Astrocyte (in vitro differentiated cells and primary cell): Measurements from ENCODE around the gene VIPR2. TPM values are rescaled to one million over a fixed set of nuclear protein-coding genes. Genes with fewer than 3 reads are reported as not detected.

Experiments
- DNase-seq: peaks from one replicate; pipeline ENCODE4 v3.0.0-alpha.2; 2010; ENCODE audit warnings: low read depth
- FAIRE-seq: peaks from 2 replicates; lab custom pipeline; 2011; peaks lifted over from hg19 to GRCh38; lab: Jason Lieb, UNC
- H2AFZ ChIP-seq: 2 replicates; pipeline ENCODE4 v1.6.0; 2012; ENCODE audit warnings: low read depth, low read length, inconsistent platforms
- H3K27ac ChIP-seq: 2 replicates; pipeline ENCODE4 v1.5.1; 2011; ENCODE audit warnings: low read depth, low read length, inconsistent platforms
- H3K27me3 ChIP-seq: 2 replicates; pipeline ENCODE4 v1.6.0; 2011; ENCODE audit warnings: low read length, inconsistent platforms; ENCODE audit not compliant: insufficient read depth
- H3K36me3 ChIP-seq: 2 replicates; pipeline ENCODE4 v1.5.1; 2011; ENCODE audit warnings: low read length, inconsistent platforms; ENCODE audit not compliant: insufficient read depth
- H3K4me1 ChIP-seq: 2 replicates; pipeline ENCODE4 v1.5.1; 2011; ENCODE audit warnings: low read length, inconsistent platforms; ENCODE audit not compliant: insufficient read depth
- H3K4me2 ChIP-seq: 2 replicates; pipeline ENCODE4 v1.6.0; 2012; ENCODE audit warnings: low read length, inconsistent platforms
- H3K4me3 ChIP-seq: 2 replicates; pipeline ENCODE4 v1.5.1; 2011; ENCODE audit warnings: low read depth, mild to moderate bottlenecking, low read length, inconsistent platforms; ENCODE audit not compliant: insufficient read depth
- H3K79me2 ChIP-seq: 2 replicates; pipeline ENCODE4 v1.6.0; 2012; ENCODE audit warnings: mild to moderate bottlenecking, low read length, inconsistent platforms; ENCODE audit not compliant: insufficient read depth
- H3K9ac ChIP-seq: 2 replicates; pipeline ENCODE4 v1.6.0; 2012; ENCODE audit warnings: mild to moderate bottlenecking, low read length, inconsistent platforms
- H3K9me3 ChIP-seq: 2 replicates; pipeline ENCODE4 v1.5.1; 2012; ENCODE audit warnings: low read depth, mild to moderate bottlenecking, low read length, inconsistent platforms; ENCODE audit not compliant: insufficient read depth
- H4K20me1 ChIP-seq: 2 replicates; pipeline ENCODE4 v1.6.0; 2012; ENCODE audit warnings: low read length, inconsistent platforms; ENCODE audit not compliant: insufficient read depth
- H3K27ac Mint-ChIP-seq: one replicate; pipeline ENCODE4 v1.8.0; 2021; ENCODE audit warnings: mild to moderate bottlenecking, mixed read lengths; ENCODE audit not compliant: unreplicated experiment
- H3K27me3 Mint-ChIP-seq: one replicate; pipeline ENCODE4 v1.8.0; 2021; ENCODE audit warnings: low read depth, mixed read lengths; ENCODE audit not compliant: unreplicated experiment
- H3K36me3 Mint-ChIP-seq: one replicate; pipeline ENCODE4 v1.8.0; 2021; ENCODE audit warnings: low read depth, mixed read lengths; ENCODE audit not compliant: unreplicated experiment
- H3K4me1 Mint-ChIP-seq: one replicate; pipeline ENCODE4 v1.8.0; 2021; ENCODE audit warnings: low read depth, mixed read lengths; ENCODE audit not compliant: unreplicated experiment
- H3K4me3 Mint-ChIP-seq: one replicate; pipeline ENCODE4 v1.8.0; 2021; ENCODE audit warnings: mild to moderate bottlenecking, moderate library complexity, mixed read lengths; ENCODE audit not compliant: unreplicated experiment
- H3K9me3 Mint-ChIP-seq: one replicate; pipeline ENCODE4 v1.8.0; 2021; ENCODE audit warnings: mild to moderate bottlenecking, mixed read lengths; ENCODE audit not compliant: unreplicated experiment
- EZH2 ChIP-seq: IDR thresholded peaks from 2 replicates; pipeline ENCODE4 v1.6.1; 2012; ENCODE audit warnings: mild to moderate bottlenecking, low read length, inconsistent platforms; ENCODE audit not compliant: insufficient read depth
- total RNA-seq: library from RNA; stranded (reverse); gene quantifications from 2 replicates; pipeline ENCODE4 v1.2.1, GENCODE V29; 2021
- TF ChIP-seq, protein P1 (sequence below): IDR thresholded peaks from 2 replicates; pipeline ENCODE4 v1.5.1; 2011; ENCODE audit warnings: low read depth, mild to moderate bottlenecking, inconsistent platforms, low read length, moderate library complexity; ENCODE audit not compliant: insufficient read depth

Gene VIPR2
- total RNA-seq, 1 donor from 2014 or later = 0.68 TPM

- Histone ChIP-seq H4K20me1 (no peaks in the 10 kb centered on the region), H3K9ac (no peak overlapping the region), H3K4me2 (no peak overlapping the region), H3K27me3 (no peaks in the 10 kb centered on the region), H3K9me3 (no peaks in the 10 kb centered on the region), H3K27ac (no peak overlapping the region), H3K4me1 (no peaks in the 10 kb centered on the region), H3K79me2 (no peaks in the 10 kb centered on the region), H3K36me3 (no peaks in the 10 kb centered on the region), H3K4me3 (no peak overlapping the region), H2AFZ (no peak overlapping the region)
- no peaks in the 10 kb centered on the region for H3K9me3 Mint-ChIP-seq
- H3K27ac Mint-ChIP-seq = no peak overlapping the region
- DNase-seq (no peak), FAIRE-seq (no peak)
- no peak overlapping the region for H3K4me3 Mint-ChIP-seq
- H3K27me3 Mint-ChIP-seq = peaks cover 7% of the 10 kb centered on the region
- TF ChIP-seq, protein P1, sequence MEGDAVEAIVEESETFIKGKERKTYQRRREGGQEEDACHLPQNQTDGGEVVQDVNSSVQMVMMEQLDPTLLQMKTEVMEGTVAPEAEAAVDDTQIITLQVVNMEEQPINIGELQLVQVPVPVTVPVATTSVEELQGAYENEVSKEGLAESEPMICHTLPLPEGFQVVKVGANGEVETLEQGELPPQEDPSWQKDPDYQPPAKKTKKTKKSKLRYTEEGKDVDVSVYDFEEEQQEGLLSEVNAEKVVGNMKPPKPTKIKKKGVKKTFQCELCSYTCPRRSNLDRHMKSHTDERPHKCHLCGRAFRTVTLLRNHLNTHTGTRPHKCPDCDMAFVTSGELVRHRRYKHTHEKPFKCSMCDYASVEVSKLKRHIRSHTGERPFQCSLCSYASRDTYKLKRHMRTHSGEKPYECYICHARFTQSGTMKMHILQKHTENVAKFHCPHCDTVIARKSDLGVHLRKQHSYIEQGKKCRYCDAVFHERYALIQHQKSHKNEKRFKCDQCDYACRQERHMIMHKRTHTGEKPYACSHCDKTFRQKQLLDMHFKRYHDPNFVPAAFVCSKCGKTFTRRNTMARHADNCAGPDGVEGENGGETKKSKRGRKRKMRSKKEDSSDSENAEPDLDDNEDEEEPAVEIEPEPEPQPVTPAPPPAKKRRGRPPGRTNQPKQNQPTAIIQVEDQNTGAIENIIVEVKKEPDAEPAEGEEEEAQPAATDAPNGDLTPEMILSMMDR = no peak
- no peak for TF ChIP-seq EZH2
- no peaks in the 10 kb centered on the region for H3K36me3 Mint-ChIP-seq
- peaks cover 8% of the 10 kb centered on the region for H3K4me1 Mint-ChIP-seq
Measured at GRCh38 chr7:159022238-159022993, 122.3 kb downstream of the VIPR2 start.

DNA sequence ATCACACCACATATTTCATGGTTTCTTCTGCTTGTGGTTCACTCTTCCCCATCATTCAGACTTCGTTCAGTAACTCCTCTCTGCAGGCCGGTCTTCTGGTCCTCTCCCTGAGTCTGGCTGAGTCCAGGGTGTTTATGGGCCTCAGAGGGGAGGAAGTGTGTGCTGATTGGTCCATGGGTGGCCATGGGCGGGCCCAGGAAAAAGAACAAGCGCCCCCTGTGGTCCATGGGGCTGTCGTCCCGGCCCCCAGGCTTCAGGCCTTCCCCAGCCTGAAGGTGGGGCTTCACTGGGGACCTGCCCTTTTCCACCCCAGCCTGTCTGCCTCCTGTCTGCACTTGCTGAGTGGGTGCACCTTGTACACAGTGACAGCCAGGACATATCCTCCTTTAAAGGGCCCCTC, 123.7 kb downstream of the VIPR2 start:
- H3K27me3 ChIP-seq = no peaks in the 10 kb centered on the region
- TF ChIP-seq, protein P1 = no peak
- no peak for TF ChIP-seq EZH2
- Mint-ChIP-seq H3K27me3 (peaks cover 19% of the 10 kb centered on the region), H3K27ac (no peak overlapping the region), H3K4me3 (no peak overlapping the region), H3K4me1 (no peaks in the 10 kb centered on the region), H3K9me3 (no peaks in the 10 kb centered on the region), H3K36me3 (no peaks in the 10 kb centered on the region)
- H3K9ac ChIP-seq = no peak overlapping the region
- no peak overlapping the region for H3K4me2 ChIP-seq
- H2AFZ ChIP-seq = no peak overlapping the region
- H3K27ac ChIP-seq = no peak overlapping the region
- H3K36me3 ChIP-seq = no peaks in the 10 kb centered on the region
- H3K9me3 ChIP-seq = no peaks in the 10 kb centered on the region
- no peaks in the 10 kb centered on the region for H3K4me1 ChIP-seq
- no peak for DNase-seq
- no peak for FAIRE-seq
- no peak overlapping the region for H3K4me3 ChIP-seq
- no peaks in the 10 kb centered on the region for H4K20me1 ChIP-seq
- H3K79me2 ChIP-seq = no peaks in the 10 kb centered on the region

DNA sequence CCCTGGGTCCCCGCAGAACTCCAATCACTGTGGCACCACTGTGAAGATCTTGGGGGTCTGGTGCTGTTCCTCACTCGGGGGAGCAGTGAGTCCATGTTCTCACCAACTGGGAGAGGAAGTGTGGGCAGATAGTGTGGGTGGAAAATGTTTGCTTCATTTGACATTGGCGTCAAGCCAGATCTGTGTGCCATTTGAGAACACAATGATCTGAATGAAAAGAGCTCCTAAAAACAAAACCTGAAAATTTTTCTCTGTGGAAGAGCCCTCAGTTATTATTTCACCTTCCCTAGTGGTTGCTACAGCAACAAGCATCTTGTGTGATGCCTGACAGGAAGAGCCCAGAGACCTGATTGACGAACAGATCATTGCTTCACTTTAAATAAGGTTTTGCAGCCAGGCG, 125.6 kb downstream of the VIPR2 start:
- no peaks in the 10 kb centered on the region for H3K27me3 ChIP-seq
- Mint-ChIP-seq H3K36me3 (no peaks in the 10 kb centered on the region), H3K27ac (no peak overlapping the region), H3K4me3 (no peak overlapping the region), H3K27me3 (peaks cover 15% of the 10 kb centered on the region), H3K4me1 (no peaks in the 10 kb centered on the region), H3K9me3 (no peaks in the 10 kb centered on the region)
- H4K20me1 ChIP-seq = no peaks in the 10 kb centered on the region
- H3K4me2 ChIP-seq = no peak overlapping the region
- DNase-seq (no peak), FAIRE-seq (no peak)
- H3K4me3 ChIP-seq = no peak overlapping the region
- H3K9ac ChIP-seq = no peak overlapping the region
- no peak overlapping the region for H2AFZ ChIP-seq
- H3K79me2 ChIP-seq = no peaks in the 10 kb centered on the region
- no peaks in the 10 kb centered on the region for H3K36me3 ChIP-seq
- no peak overlapping the region for H3K27ac ChIP-seq
- no peaks in the 10 kb centered on the region for H3K4me1 ChIP-seq
- TF ChIP-seq, protein P1 = no peak
- no peak for TF ChIP-seq EZH2
- H3K9me3 ChIP-seq = peaks cover 3% of the 10 kb centered on the region
